ENCODE data around the gene BABAM2.

GRCh38 chr2:28093768-28094167 lies 203.2 kb downstream of the BABAM2 start:
- TF ChIP-seq CTCF (IDR thresholded peaks at IDR 0.05), result no peak
- no peak for TF ChIP-seq POLR2AphosphoS5 (IDR thresholded peaks at IDR 0.05)
- TF ChIP-seq EP300 (IDR thresholded peaks at IDR 0.05), result no peak
- TF ChIP-seq POLR2A (IDR thresholded peaks at IDR 0.05), result no peak

All from sigmoid colon (tissue), 4 donors.